Skin of body (tissue), 2 donors: ENCODE results near the gene STAG2. TPM values are rescaled to one million over a fixed set of nuclear protein-coding genes. Genes with fewer than 3 reads are reported as not detected.

ENCODE experiments used
- DNase-seq: peaks from one replicate; lab custom pipeline; 2025; lab: John Stamatoyannopoulos, UW
- total RNA-seq: library from RNA; depleted of rRNA; stranded (reverse); fragments of >200 nt; gene quantifications from one replicate; pipeline ENCODE4 v1.2.3, GENCODE V29; 2014

STAG2 gene
- total RNA-seq, 1 donor from 2014 or later: 127 TPM

DNA sequence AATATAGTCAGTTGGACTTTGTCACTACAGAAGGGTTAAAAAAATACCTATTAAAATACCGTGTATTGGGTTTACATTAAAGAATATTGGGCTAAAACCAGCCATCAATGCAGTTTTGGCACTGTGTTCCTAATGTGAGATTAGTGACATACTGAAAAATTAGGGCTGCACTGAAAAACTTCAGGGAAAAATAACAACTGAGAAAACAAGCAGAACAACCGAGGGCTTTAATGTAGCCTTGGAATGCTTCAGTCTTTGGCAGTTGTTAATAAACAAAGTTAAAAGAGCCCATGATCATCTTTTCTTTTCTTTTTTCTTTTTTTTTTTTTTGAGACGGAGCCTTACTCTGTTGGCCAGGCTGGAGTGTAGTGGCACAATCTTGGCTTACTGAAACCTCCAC is 12.4 kb downstream of the STAG2 start:
- DNase-seq: no peak

DNA sequence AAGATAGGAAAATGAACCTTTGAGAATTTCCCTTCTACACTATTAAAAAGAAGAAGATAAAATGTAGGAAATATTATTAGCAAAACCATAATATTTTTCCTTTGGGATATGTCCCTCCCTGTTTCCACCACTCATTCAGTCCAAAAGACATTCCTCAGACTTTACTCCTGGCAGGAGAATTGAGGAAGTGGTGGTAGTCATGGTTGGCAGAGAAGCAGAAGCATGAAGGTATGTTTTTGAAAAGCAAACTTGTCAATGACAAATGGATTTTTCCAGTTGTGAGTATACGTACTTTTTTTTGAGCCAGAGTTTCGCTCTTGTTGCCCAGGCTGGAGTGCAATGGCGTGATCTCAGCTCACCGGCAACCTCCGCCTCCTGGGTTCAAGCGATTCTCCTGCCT is 13.7 kb downstream of the STAG2 start:
- no peak for DNase-seq

DNA sequence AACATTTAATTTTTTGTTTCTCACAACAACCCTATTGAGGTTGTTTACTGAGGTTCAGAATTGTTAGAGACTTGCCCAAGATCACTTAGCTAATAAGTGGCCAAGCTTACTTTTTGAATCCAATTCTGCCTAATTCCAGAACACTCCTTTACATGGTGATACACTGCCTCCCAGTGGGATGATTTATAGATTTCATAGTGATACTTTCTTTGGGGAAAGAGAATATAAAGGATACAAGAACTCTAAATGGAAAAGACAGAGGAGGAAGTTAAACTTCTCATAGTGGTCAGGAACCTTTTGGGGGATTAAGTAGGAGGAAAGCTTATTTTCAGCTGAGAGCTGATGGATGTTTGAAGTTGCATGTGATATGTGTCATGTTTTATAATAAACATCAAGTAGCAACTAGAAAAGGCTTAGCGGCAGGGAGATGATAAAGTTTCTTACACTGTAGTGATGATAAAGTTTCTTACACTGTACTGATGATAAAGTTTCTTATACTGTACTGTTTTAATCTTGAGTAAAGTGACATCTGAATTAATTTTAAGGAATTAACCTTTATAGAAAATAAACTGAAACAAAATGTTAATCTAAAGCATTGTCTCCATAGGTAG is 15.3 kb downstream of the STAG2 start:
- DNase-seq: peak; percentile 1

DNA sequence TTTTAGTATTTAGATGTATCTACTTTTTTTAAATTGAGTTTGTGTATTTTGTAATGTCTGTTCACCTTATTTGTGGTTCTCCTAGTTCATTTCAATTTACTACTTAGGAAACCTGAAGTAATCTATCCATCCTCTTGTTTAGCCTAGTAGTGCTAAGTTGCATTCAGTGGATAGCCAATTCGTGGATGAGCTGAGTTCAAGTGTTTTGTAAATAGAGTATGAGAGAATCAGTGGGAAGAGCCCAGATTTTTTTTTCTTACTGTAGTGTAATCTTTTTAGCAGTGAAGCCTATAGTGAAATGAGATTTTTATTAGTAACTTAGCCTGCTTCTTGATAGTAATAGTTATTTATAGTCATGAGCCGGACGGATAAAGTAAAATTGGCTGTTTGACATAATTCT is 21.7 kb downstream of the STAG2 start:
- no peak for DNase-seq

DNA sequence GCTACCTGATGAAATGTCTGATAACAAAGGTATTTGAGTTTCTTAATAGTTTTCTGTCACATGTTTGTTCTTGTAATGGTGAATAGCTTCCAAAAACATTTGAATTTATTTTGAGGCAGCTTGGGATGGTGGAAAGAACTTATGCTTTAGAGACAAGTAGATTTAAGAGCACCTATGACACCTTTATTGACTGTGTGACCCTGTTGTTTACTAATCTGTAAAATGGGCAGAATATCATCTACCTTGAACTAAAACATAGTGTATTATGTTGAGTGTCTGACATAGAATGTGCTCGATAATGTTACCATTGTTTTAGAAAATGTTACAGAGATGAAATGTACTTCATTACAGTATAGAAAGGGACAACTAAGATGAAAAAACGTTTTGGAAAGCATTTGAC is 24.9 kb downstream of the STAG2 start:
- DNase-seq: no peak

DNA sequence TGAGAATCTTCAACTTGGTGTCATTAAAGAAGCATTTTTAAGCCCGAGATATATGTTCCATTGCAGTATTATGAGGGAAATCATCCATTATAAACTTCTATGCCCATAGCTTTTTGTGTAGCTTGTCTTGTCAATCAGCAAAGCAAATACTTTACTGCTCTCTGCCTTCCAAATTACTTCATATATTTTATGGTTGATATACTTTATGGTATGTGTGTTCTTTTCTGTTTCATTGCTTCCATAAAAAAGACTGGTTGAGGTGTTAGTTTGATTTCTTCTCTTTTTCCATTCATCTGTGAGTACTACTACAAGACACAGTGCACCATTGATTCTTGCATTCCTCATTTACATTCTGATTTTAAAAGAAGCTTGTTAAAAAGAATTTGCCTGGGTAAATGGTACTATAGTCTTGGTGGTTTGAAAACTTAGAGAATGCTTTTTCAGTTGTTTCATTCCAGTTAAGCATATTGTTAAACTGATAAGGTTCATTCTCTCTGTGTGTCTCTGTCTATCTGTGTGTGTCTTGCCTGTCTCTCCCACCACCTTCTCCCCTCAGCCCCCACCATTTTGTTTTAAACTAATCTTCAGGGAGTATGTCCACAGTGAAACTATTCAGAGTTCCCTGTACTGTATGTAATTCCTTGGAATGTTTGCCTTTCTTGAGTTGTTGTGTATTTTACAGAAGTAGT is 27.1 kb downstream of the STAG2 start:
- DNase-seq: no peak

DNA sequence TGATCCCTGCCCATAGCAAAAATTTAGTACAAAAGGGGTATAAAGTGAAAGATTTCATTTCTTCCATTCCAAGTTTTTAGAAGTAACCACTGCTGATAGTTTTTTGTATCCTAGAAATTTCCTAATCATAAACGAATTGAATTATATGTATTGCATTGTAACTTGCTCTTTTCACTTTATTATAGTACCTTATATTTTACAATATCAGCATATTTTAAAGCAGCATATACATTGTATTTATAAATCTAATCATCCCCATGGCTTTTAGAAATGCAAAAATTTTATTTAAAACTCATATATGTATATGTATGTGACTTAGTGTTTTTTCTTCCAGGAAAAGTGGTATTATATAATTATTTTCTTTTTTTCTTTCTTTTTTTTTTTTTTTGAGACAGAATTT is 27.7 kb downstream of the STAG2 start:
- no peak for DNase-seq

DNA sequence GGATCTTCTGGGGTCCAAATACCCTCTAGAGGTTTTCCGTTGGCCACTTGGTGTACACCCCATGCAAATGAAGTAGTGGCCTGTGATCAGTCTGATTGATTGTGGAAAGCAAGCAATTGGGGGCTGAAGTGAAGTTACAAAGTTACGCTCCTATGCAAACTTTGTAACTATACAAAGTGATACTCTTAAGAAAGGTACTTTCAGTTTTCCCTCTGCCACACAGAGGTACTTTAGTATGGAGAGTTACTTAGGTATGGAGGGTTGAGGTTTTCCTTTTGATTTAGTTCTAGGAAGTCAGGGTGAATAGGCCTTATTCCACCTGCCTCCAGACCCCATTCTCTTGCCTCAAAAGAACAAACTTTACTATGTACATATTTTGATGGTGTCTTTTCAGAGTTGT is 28.7 kb downstream of the STAG2 start:
- DNase-seq: no peak

DNA sequence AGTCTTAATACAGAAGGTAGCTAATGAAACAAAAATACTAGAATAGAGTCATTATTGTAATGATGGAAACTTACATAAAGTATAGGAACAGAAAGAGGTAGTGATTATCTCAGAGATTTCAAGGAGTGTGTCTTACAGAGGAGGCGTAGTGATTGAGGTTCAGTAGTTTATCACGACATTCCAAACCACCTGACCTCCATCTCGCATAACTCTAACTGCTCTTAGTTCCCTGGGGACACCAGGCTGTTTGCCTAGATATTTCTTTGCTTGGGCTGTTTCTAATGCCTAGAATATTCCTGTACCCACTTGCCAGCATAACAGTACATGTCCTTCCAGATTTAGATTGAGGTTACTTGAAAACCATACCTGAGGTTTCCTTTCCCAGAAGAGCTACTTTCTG is 29.1 kb downstream of the STAG2 start:
- DNase-seq: no peak

DNA sequence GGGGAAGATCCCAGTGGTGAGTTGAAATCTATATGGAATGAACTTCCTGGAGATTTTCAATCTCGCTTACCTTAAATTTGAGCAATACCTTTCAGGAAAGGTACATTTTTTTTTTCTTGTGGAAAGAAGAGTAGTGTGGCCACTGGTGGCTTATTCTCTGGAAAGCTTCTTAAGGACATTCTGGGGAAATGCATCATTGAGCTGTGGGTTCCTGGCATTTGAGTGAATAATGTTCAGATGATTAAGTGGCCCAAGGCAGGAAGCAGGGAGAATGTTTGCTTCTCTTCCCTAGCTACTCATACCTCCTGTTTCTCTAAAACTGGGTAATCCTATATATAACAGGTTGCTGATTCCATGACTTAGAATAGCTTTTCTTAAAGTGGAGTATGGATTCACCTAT is 31.8 kb downstream of the STAG2 start:
- DNase-seq: no peak

DNA sequence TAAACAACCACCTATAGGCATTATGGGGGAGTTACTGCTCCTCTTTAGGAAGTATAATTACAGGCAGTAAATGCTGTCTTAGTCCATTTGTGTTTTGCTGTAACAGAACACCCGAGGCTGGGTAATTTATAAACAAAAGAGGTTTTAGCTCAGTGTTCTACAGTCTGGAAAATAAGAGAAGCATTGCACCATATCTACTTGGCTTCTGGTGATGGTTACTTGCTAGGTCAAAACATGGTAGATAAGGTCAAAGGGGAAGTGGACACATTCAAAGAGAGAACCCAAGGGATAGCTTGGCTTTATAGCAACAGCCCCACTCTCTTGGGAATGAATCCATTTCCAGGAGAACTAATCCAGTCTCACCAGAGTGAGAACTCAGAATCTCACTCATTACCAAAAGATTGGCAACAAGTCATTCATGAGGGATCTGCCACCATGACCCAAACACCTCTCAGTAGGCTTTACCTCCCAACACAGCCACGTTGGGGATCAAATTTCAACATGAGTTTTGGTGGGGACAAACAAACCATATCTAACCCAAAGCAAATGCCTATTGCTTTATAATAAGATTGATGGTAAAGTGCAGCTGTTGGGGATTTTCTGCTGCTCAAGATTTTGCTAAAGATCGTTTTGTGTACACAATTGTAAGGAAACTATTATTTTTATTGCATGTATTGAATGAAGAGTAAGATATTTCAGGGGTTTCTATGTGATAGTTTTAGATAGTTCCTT is 32.6 kb downstream of the STAG2 start:
- no peak for DNase-seq

DNA sequence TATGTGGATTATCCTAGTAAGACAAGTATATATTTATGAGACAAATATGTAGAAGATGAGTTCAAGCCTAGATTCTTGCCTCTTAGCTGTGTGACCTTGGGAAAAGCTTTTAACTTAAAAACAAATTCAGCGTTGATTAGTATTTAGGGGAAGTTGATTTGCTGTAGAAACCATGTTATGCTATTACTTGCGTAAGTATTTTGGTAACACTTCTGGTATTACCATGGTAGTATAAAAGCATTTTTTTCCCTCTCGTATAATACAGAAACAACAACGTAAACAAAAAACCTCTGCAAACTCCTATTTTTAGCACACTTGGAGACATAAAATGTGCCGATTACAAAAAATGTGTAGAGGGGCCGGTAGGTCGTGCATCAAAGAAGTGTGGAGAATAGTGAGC is 33.2 kb downstream of the STAG2 start:
- no peak for DNase-seq

DNA sequence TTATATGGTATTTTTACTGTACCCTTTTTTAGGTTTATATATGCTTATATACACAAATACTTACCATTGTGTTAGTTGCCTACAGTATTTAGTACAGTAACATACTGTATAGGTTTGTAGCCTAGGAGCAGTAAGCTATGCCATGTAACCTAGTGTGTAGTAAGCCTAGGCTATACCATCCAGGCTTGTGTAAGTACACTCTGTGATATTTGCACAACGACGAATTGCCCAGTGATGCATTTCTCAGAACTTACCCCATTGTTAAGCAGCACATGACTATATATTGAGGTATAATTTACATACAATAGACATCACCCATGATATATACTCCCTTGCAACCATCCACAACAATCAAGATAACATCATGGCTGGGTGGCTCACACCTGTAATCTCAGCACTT is 40.1 kb downstream of the STAG2 start:
- no peak for DNase-seq

DNA sequence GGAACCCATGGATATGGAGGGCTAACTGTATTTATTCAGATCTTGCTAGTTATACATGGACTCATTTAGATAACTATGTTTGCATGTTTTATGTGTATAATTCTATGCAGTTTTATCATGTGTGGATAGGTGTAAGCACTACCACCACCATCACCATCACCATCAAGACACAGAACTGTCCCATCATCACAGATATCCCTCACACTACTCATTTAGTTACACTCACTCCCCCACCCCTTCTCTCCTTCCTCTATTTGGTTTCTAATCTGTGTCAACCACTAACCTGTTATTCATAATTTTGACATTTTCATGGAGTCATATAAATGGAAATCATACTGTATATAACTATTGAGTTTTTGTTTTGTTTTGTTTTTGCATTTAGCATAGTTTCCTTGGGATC is 43.7 kb downstream of the STAG2 start:
- no peak for DNase-seq

DNA sequence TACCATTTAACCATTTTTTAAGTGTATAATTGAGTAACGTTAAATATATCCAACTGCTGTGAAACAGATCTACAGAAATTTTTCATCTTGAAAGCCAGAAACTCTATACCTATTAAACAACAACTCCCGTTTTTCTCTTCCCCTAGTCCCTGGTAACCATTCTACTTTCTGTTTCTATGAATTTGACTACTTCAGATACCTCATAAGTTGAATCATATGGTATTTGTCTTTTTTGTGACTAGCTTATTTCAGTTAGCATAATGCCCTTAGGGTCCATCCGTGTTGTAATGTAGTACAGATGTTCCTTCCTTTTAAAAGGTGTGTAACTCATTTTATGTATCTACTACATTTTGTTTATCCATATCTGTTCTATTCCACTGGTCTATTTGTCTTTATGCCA is 48.7 kb downstream of the STAG2 start:
- DNase-seq: no peak

DNA sequence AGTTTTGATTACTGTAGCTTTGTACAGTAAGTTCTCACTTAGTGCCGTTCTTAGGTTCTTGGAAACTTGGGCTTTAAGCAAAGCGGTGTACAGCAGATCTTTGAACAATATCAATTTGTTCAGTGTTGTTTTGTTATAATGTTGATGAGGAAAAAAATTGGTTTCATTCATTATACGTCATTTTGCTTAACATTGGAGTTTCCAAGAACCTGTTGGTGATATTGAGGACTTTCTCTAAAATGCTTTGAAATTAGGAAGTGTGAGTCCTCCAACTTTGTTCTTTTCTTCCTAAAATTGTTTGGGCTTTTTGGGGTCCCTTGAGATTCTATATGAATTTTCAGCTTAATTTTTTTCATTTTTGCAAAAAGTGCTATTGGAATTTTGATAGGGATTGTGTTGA is 49.1 kb downstream of the STAG2 start:
- no peak for DNase-seq

DNA sequence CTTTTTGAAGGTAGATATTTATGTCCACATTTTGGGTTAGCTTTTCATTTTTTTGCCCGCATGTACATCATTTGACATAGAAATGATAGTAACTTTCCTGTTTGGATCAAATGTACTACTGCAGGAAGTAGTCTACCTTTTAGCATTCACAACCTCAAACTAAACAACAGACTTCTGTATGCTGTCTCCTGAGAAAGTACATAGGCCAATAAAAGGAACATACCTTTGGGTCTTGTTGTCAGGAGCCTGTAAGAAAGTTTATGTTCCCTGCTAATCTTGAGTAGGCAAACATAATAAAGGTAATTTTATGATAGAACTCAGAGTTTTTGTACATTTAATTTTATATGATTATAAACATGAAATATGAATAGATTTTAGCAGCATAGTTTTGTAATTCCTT is 54.2 kb downstream of the STAG2 start:
- no peak for DNase-seq

DNA sequence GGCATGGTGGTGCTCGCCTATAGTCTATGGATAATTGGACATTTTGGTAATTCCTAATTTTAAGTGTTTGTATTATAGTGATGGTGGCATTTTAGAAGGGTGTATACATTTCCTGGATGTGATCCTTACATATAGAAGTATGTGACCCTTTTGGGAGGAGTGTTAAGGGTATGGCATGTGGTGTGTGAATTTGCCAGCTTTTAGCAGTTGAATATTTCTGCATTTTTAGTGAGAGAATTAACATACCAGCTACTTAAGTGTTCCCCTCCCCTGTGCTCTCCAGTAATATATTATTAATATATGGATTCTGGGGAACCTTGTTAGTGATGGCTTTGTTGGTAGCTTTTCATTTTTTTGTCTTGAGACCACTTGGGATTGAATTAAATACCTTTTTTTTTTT is 55.3 kb downstream of the STAG2 start:
- no peak for DNase-seq

DNA sequence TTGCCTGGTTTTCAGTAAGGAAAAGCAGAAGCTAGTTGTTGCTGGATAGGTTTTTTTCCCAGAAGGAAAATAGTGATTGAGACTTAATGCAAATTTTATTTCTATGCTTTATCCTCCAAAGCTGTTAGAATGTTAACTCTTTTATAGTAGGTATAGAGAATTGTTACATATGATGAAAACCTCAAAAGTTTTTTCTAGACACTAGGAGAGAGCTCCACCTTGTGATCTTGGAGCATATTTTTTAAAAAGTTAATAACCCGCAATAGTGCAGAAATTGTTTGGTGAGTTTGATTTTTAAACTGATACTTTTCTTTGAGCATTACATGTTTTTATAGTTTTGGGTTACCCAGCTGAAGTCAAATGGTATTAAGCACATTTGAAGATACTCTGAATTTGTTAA is 56.5 kb downstream of the STAG2 start:
- no peak for DNase-seq

DNA sequence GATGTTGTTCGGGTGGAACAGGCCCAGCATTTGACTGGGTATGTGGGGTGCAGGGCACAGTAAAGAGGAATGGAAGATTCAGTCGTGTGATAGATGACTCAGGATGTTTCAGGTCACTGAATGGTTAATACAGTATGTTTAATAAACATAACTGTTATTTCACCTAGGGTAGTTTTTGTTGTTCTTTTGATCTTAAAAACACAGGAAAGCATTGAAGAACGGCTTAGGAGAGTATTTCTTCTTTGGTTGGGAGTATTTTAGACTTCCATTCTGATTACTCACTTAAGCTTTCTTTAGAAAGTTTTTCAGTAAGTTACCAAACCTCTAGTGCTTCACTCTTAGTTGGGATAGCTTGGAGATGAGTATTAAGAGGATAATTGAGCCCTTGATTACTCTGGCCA is 62.3 kb downstream of the STAG2 start:
- no peak for DNase-seq

DNA sequence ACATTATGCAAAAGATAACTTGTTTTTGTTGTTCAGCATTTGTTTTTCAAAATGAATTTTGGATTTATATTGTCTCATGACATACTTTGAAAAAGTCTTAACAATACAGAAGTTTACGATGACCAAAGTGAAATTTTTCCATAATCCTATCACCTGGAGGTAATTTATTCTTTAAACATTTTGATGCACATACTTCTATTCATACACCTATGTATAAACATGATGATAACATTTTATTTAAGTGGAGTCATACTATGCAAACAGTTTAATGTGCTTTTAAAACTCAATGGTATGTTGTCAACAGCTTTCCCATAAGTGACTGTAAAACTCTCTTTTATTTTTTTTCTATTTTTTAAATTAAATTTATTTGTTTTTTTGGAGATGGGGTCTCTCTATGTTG is 65.0 kb downstream of the STAG2 start:
- DNase-seq: no peak

DNA sequence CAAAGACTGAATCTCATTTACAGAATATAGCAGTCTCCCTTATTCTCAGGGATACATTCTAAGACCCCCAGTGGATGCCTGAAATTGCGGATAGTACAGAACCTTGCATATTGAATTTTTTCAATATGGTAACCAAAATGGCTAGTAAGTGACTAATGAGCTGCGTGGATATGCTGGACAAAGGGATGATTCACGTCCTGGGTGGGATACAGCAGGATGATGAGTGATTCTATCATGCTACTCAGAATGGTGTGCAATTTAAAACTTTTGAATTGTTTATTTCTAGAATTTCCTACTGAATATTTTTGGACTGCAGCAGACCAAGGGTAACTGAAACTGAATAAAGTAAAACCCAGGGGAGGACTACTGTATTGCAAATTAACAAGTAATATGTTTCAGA is 66.7 kb downstream of the STAG2 start:
- no peak for DNase-seq

DNA sequence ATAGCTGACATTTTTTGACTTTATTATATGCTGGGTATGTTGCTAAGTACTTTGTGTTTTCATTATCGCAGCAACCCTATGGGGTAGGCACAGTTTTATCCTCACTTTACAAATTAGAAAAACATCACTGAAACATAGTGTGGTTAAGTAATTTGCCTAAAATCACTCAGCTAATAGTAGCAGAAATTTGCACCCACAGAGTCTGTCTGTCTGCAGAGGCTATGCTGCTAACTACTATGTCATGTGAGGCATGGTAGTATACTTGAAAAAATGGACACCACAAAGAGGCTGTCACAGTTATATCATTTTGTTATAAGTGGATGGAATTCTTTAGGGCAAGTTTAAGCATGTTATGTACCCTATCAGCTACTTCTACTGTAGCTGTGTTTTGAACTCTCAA is 69.0 kb downstream of the STAG2 start:
- no peak for DNase-seq
